ENCODE results near the gene PPP1R9B. TPM values are rescaled to one million over a fixed set of nuclear protein-coding genes. Genes with fewer than 3 reads are reported as not detected.

PPP1R9B gene
- total RNA-seq, 1 experiment from 2014 or later, result 23.0 TPM

DNA sequence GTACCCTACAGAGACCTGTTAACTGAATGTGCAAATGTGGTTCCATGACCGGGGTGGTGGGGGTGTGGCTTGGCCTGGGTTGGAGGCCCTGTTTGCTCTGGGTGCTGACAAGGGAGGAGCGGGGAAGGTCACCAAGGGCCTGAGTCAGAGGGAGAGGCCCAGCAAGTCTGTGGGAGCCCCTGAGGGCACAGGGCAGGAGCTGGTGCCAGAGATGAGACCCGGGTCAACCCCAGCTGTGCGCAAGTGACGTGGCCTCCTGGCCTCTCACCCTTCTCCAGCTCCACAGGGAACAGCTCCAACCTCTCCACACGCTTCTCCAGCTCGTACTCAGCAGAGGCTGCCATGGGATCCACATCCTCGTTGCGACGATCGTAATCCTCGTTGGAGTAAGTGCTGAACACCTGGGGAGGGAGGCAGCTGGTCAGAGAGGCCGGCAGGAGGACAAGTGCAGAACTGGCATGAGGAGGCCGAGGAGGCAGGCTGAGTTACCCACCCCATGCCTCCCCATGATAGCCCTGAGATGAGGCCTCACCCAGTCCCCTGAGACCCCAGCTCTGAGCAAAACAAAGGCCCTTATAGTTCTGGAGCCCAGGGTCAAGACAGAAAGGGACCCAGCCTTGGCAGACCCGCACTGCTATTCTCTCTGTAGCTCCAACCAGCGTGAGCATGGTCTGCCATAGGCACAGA, 5.5 kb downstream of the PPP1R9B start:
- H2BK15ac ChIP-seq (ENCODE audit: low read depth, low read length), result no peak overlapping the region
- no peaks in the 10 kb centered on the region for H3K9me3 ChIP-seq (ENCODE audit: control insufficient read depth, low read depth, low read length)
- Mint-ChIP-seq H3K4me1 (peaks cover 28 to 49% of the 10 kb centered on the region in 2 experiments), H3K9me3 (no peaks in the 10 kb centered on the region), H3K36me3 (ENCODE audit: insufficient read depth in 1 of 3, low read depth in 3 of 3) (peaks cover 18 to 52% (median 42%) of the 10 kb centered on the region in 3 experiments; a peak in 6 of 7 replicates), H3K27ac (peak overlapping the region in 1 of 3 experiments; percentile 70; a peak in 2 of 7 replicates), H3K27me3 (ENCODE audit: low read depth) (peaks cover 10% of the 10 kb centered on the region), H3K4me3 (no peak overlapping the region)
- H3K4ac ChIP-seq (ENCODE audit: low read depth, low read length), result no peak overlapping the region
- no peak overlapping the region for H4K91ac ChIP-seq (ENCODE audit: insufficient read length, low read depth, low read length)
- H3K18ac ChIP-seq (ENCODE audit: insufficient read length, low read depth, low read length), result no peak overlapping the region
- H3K9ac ChIP-seq (ENCODE audit: extremely low read depth, insufficient read length, low read length), result no peak overlapping the region
- no peak overlapping the region for H3K27ac ChIP-seq (ENCODE audit: insufficient read length, low read depth, low read length)
- no peak overlapping the region for H3K56ac ChIP-seq (ENCODE audit: insufficient read length, low read depth, low read length)
- H3T11ph ChIP-seq (ENCODE audit: low read length), result no peak overlapping the region
- TF ChIP-seq, protein P1, sequence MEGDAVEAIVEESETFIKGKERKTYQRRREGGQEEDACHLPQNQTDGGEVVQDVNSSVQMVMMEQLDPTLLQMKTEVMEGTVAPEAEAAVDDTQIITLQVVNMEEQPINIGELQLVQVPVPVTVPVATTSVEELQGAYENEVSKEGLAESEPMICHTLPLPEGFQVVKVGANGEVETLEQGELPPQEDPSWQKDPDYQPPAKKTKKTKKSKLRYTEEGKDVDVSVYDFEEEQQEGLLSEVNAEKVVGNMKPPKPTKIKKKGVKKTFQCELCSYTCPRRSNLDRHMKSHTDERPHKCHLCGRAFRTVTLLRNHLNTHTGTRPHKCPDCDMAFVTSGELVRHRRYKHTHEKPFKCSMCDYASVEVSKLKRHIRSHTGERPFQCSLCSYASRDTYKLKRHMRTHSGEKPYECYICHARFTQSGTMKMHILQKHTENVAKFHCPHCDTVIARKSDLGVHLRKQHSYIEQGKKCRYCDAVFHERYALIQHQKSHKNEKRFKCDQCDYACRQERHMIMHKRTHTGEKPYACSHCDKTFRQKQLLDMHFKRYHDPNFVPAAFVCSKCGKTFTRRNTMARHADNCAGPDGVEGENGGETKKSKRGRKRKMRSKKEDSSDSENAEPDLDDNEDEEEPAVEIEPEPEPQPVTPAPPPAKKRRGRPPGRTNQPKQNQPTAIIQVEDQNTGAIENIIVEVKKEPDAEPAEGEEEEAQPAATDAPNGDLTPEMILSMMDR (conservative IDR thresholded peaks at IDR 0.05), result no peak
- H2AK5ac ChIP-seq (ENCODE audit: insufficient read length, low read length), result no peak overlapping the region
- H2BK5ac ChIP-seq (ENCODE audit: insufficient read length, low read length), result no peak overlapping the region
- no peak overlapping the region for H2AFZ ChIP-seq (ENCODE audit: low read length)
- DNase-seq, result no peak
- H3K79me1 ChIP-seq (ENCODE audit: insufficient read depth, low read depth, low read length, poor library complexity, severe bottlenecking), result no peaks in the 10 kb centered on the region
- H3K27me3 ChIP-seq (ENCODE audit: insufficient read depth, low read length), result no peaks in the 10 kb centered on the region; the same call in 1 of the 2 replicates
- peaks cover 14% of the 10 kb centered on the region for H3K23me2 ChIP-seq (ENCODE audit: insufficient read length, low read depth, low read length, poor library complexity, severe bottlenecking)
- H3K79me2 ChIP-seq (ENCODE audit: insufficient read depth, low read length), result no peaks in the 10 kb centered on the region
- no peaks in the 10 kb centered on the region for H4K20me1 ChIP-seq (ENCODE audit: control insufficient read depth, insufficient read depth, insufficient read length)
- no peak overlapping the region for H3K23ac ChIP-seq (ENCODE audit: insufficient read length, low read depth, low read length)
- no peak overlapping the region for H3K14ac ChIP-seq (ENCODE audit: insufficient read depth, low read length)
- no peak overlapping the region for H3K4me2 ChIP-seq (ENCODE audit: insufficient read depth, insufficient read length, low read length)
- no peak overlapping the region for H4K5ac ChIP-seq (ENCODE audit: insufficient read length, low read depth, low read length)
- no peak overlapping the region for H2BK120ac ChIP-seq (ENCODE audit: low read depth, low read length, poor library complexity, severe bottlenecking)
- no peak overlapping the region for H2BK20ac ChIP-seq (ENCODE audit: low read depth, low read length, poor library complexity, severe bottlenecking)
- no peak overlapping the region for H2BK12ac ChIP-seq (ENCODE audit: insufficient read length, low read depth, low read length)
- no peak overlapping the region for H4K8ac ChIP-seq (replicated peaks; ENCODE audit: insufficient read length, low read depth, low read length)
- no peaks in the 10 kb centered on the region; the same call in 1 of the 2 replicates for H3K4me1 ChIP-seq (ENCODE audit: insufficient read depth, low read length)
- WGBS (ENCODE audit: extremely low coverage, insufficient read length, low lambda C conversion rate), result no CpG with 5 or more reads among the region's 16 CpGs
